ENCODE data around the gene GSE1.
"Not testable (repeated sequence)": the region's sequence is repeated elsewhere in the genome, so short reads cannot be mapped to it uniquely, and the experiment has no call there.

The GSE1 gene

GRCh38 chr16:85592277-85592676 lies 20.8 kb upstream of the GSE1 start:
- DNase-seq (ENCODE audit: low spot score), result not testable (repeated sequence)

GRCh38 chr16:85592700-85593493 lies 20.2 kb upstream of the GSE1 start:
- DNase-seq (ENCODE audit: low spot score), result no peak

- DNase-seq (ENCODE audit: low spot score), result peak; percentile 85
Observed at GRCh38 chr16:85593494-85594221, 19.5 kb upstream of the GSE1 start.

DNA sequence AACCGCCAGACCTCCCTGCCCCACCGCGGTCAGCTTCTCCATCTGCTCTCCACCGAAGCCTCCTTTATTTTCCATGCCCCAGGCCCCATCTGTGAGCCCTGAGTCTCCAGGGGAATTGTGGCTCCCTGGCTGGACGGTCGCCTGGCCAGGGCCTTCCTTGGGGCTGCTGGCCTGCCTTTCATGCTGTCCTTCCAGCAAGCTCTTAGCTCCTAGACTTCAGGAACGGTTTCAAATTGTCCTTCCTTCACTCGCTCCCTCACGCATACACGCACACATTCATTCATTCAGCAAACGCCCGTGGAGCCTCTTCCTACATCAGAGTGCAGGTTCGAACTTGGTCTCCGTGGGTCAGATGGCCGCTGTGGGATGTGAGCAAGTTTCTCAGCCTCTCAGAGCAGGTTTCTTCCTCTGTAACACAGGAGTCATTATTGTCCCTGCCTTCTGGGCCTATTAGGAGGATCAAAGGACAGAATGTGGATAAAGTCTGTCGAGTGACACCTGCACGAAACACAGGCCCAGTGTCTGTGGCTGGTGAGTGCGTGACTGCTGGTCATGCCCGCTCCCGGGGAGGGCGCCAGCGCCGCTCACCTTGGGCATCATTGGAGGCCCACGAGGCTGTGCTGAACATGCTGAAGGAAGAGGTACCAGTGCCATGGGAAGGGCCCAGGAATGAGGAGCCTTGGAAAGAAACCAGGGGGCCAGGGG lies 18.7 kb upstream of the GSE1 start:
- DNase-seq (ENCODE audit: low spot score), result no peak

GRCh38 chr16:85594978-85595661 lies 18.0 kb upstream of the GSE1 start:
- DNase-seq (ENCODE audit: low spot score), result no peak

- DNase-seq (ENCODE audit: low spot score), result no peak
Observed at GRCh38 chr16:85595812-85596502, 17.2 kb upstream of the GSE1 start.

- no peak for DNase-seq (ENCODE audit: low spot score)
Observed at GRCh38 chr16:85598141-85598540, 15.0 kb upstream of the GSE1 start.

DNA sequence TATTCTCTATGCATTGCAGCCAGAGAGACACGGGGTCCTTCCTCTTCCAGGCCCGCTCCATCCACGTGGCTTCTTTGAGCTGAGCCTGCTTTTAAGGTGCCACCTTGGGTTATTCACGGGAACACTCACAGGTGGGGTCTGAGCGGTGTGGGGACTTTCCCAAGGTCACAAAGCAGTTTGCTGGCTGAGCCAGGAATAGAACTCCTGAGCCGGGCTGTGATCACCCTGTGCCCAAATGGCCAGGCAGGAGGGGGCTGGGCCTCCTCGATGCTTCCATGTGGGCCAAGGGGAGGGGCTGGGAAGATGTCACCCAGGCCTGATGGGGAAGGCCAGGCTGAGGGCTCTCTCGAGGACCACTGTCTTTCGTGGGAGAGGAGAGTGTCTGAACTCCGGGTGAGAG lies 13.0 kb upstream of the GSE1 start:
- DNase-seq (ENCODE audit: low spot score), result no peak

GRCh38 chr16:85600530-85601271 lies 12.4 kb upstream of the GSE1 start:
- DNase-seq (ENCODE audit: low spot score), result no peak

- no peak for DNase-seq (ENCODE audit: low spot score)
Observed at GRCh38 chr16:85601272-85601639, 11.9 kb upstream of the GSE1 start.

DNA sequence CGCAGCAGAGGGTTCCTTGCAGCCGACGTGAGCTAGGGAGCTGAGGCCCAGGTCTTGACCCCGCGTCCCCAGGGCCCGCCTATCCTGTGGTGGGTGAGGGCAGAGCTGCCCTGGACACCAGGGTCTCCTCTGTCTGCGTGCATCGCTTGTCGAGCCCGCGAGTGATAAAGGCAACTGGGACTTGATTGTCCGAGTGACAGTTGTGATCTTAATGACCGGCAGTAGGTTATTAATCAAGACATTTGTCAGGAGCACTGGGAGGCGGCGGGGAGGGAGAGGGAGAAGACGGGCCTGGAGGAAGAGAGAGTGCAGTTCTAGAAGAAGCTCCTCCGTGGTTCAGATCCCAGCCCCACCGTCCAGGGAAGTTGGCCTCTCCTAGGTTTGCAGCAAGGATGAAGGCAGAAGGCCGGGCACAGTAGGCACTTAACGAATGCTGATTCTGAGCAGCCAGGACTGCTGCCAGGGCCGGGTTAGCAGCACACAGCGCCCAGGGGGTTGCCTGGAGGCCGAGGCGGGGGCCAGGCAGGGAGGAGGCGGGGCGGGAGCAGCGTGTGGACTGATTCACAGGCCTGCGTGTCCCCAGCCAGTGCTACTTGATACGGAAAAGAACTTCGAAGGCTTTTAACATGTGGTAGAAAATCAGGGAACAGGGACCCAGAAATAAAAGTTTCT lies 11.3 kb upstream of the GSE1 start:
- no peak for DNase-seq (ENCODE audit: low spot score)

GRCh38 chr16:85602402-85603202 lies 10.5 kb upstream of the GSE1 start:
- no peak for DNase-seq (ENCODE audit: low spot score)

- DNase-seq (ENCODE audit: low spot score), result no peak
Observed at GRCh38 chr16:85603203-85603755, 9.8 kb upstream of the GSE1 start.

GRCh38 chr16:85604145-85604705 lies 8.9 kb upstream of the GSE1 start:
- no peak for DNase-seq (ENCODE audit: low spot score)

DNA sequence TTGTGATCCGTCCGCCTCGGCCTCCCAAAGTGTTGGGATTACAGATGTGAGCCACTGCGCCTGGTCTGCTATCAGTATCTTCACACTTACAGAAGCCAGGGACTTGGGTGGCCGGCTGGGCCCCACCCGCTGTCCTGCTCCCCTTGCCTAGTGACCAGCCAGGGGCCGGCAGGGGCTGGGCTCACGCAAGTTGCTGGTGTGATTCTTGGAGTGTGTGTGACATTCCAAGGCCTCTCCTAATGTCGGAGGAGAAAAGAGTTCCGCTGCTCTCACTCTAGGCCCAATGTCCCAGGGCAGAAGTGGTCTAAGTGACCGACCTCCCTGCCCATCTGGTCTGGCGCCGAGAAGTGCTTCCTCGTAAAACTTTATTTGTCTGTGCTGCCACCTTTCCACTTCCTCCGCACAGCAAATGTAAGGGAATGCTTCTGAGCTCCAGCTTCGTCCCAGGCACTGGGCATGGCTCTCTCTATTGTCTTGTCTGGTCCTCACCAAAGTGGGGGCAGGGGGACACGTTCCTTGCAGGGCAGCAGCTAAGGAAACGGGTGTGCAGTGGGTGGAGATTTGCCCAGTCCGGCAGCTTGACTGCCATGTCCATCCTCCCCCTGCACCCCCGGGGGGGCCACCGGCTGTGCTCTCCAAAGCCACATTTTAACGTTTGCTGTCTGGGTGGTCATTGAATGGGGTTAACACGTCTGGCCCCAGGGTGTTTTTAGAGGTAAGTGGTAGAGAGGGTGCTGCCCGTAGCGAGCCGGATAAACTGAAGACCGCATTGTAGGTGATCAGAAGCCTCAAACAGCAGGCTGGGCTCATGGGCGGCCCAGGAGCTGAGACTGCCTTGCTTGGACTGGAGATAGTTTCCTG lies 7.8 kb upstream of the GSE1 start:
- no peak for DNase-seq (ENCODE audit: low spot score)

DNA sequence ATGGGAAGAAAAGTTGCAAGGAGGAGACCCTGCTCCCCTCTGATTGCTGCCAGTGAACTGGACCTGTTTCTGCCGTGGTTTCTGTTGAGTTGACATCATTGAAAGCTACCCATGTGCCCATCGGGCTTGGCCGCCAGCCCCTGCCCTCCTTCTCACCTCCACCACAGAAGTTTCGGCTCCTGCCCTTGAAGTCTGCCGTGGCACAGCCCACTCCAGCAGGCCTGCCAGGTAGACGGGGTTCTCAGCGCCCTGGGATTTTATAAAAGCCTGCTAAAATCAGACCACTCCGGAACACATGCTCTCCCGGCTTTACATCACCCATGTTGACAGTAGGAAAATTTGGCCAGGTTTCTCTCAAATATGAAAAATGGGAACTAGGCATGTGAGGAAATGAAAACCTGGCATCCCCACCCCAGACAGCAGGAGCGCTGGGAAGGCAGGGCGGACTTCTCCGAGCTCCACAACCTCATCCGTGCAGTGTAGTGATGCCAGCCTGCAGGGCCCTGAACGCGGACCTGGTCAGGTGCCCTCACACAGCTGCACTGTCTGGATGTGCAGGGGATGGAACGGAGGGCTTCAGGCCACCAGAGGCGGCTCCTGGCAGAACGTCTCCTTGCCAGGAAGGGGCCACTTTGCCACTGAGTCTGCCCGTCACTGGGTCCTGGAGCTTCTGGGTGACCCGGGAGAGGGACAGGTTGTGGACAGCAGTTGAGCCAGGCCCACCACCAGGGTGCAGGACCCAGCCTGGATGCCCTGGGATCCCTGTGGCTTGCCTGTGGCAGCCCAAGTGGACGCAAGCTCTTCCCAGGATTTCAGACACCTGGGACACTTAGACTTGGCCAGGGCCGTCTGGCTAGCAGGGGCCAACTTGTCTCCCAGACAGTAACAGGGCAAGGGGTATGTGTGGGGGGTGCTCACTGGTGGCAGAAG lies 6.9 kb upstream of the GSE1 start:
- DNase-seq (ENCODE audit: low spot score), result no peak

- no peak for DNase-seq (ENCODE audit: low spot score)
Observed at GRCh38 chr16:85606904-85607303, 6.2 kb upstream of the GSE1 start.
